GM18508 (cell line): ENCODE results near the gene HPS3.
"Not testable (repeated sequence)": the region's sequence is repeated elsewhere in the genome, so short reads cannot be mapped to it uniquely, and the experiment has no call there.

Experiments
- ATAC-seq: cut with Tn5 transposase; IDR thresholded peaks from one replicate; pipeline ENCODE4 v1.9.1; 2021; ENCODE audit warnings: moderate number of reproducible peaks; ENCODE audit not compliant: insufficient read depth, unreplicated experiment

Gene HPS3, protein sequence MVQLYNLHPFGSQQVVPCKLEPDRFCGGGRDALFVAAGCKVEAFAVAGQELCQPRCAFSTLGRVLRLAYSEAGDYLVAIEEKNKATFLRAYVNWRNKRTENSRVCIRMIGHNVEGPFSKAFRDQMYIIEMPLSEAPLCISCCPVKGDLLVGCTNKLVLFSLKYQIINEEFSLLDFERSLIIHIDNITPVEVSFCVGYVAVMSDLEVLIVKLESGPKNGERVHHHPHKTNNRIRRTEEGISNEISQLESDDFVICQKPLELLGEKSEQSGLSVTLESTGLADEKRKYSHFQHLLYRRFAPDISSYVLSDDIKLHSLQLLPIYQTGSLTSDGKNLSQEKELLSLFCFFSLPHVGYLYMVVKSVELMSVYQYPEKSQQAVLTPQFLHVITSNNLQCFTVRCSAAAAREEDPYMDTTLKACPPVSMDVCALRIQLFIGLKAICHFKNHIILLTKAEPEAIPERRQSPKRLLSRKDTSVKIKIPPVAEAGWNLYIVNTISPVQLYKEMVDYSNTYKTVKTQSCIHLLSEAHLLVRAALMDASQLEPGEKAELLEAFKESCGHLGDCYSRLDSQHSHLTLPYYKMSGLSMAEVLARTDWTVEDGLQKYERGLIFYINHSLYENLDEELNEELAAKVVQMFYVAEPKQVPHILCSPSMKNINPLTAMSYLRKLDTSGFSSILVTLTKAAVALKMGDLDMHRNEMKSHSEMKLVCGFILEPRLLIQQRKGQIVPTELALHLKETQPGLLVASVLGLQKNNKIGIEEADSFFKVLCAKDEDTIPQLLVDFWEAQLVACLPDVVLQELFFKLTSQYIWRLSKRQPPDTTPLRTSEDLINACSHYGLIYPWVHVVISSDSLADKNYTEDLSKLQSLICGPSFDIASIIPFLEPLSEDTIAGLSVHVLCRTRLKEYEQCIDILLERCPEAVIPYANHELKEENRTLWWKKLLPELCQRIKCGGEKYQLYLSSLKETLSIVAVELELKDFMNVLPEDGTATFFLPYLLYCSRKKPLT

DNA sequence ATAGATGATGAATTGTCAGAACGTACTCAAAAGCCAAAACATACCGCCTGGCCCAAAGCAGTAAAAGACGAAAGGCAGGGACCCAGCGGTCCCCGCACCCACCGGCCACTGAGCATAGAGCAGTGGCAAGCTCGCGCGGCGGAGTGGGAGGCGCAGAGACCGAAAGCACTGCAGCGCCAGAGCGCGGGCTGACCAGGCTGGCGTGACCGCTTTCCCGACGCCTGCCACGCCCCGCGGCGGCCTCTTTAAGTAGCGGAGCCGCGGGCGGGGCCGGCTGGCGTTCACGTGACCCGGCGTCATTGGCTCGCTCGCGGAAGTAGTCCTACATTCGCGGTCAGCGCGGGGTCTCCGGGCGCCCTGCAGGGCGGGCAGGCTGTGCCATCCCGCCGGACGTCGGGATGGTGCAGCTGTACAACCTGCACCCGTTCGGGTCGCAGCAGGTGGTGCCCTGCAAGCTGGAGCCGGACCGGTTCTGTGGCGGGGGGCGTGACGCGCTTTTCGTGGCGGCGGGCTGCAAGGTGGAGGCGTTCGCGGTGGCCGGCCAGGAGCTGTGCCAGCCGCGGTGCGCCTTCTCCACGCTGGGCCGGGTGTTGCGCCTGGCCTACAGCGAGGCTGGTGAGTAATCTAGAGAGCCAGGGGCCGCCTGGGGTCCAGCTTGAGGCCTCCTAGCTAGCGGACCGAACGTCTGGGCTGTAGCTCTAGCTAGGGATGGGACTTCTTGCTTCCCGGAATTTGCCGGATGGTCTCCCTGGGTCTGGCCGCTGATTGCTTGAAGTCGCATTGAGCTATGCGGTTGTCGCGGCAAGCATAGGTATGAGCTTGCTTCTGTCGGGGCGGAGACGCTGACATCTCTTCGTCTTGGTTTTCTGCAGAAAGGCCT, at the start of gene HPS3:
Gene HPS3 (plus strand): TSS at position 313 of the 880 bp plus-strand sequence. CDS start 86 bp downstream, at position 399.
- peak; percentile 63 for ATAC-seq

GRCh38 chr3:149080011-149080698, 49.3 kb upstream of the HPS3 start:
- ATAC-seq = no peak

DNA sequence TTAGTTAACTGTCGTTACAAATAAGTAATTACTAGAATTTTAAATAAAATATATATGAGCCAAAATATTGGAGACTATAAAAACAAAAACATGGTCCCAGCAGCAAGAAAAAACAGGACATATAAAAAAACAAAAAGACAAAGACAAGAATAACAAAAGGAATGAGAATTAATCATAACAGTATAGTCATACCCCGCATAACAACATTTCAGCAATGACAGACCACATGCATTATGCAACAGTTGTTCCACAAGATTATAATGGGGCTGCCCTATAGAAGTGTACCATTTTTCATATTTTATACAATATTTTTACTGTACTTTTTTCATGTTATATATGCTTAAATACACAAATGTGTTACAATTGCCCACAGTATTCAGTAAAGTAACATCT, 48.7 kb upstream of the HPS3 start:
- ATAC-seq = no peak

GRCh38 chr3:149081772-149082171, 47.7 kb upstream of the HPS3 start:
- ATAC-seq = no peak

- no peak for ATAC-seq
Measured at GRCh38 chr3:149085828-149086231, 43.6 kb upstream of the HPS3 start.

- peak; percentile 98 for ATAC-seq
Measured at GRCh38 chr3:149086232-149086988, 43.0 kb upstream of the HPS3 start, which contains the start of gene HLTF. Gene HLTF, minus strand, starts transcription at chr3:149086533. Its CDS starts 197 bp downstream, at chr3:149086336.

GRCh38 chr3:149087208-149087607, 42.2 kb upstream of the HPS3 start:
- ATAC-seq = no peak

DNA sequence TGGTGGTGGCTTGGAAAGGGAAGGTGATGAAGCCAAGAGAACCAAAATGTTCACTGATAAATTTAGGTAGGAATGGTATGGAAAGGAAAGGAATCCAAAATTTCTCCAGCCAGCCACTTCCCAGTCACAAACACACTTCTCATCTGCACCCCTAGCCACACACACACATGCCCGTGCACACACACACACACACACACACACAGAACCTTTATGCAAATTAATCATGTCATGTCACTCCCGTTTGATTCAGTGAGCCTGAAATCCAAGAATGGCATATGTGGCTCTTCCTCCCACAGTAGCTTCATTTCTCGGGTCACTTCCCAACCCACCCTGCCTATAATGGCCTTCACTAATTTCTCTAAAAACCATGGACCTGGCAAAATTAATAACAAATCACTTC, 40.0 kb upstream of the HPS3 start:
- no peak for ATAC-seq

GRCh38 chr3:149090461-149090860, 39.0 kb upstream of the HPS3 start:
- no peak for ATAC-seq

GRCh38 chr3:149090907-149091306, 38.5 kb upstream of the HPS3 start:
- ATAC-seq = no peak

DNA sequence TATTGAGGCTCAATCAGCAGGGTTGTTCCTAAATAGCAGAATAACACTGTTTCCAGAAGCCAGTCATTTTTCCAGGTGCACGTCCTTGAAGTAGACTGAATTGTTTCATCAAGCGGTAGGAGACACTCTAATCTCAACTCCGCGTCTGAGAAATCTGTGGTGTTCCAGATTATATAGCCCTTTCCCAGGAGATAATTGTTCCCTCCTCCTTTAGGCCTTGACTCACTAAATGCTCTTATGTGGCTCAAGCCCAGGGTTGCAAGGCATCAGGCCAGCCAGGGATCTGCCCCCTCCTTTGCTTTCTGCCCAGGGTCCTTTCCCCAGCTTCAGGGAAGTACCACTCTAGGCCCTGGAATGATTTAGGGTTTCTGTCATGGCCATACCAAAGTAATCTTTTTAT, 37.5 kb upstream of the HPS3 start:
- no peak for ATAC-seq

GRCh38 chr3:149095487-149095886, 34.0 kb upstream of the HPS3 start:
- ATAC-seq = no peak

GRCh38 chr3:149097987-149098386, 31.5 kb upstream of the HPS3 start:
- not testable (repeated sequence) for ATAC-seq

GRCh38 chr3:149101154-149101553, 28.3 kb upstream of the HPS3 start:
- no peak for ATAC-seq

DNA sequence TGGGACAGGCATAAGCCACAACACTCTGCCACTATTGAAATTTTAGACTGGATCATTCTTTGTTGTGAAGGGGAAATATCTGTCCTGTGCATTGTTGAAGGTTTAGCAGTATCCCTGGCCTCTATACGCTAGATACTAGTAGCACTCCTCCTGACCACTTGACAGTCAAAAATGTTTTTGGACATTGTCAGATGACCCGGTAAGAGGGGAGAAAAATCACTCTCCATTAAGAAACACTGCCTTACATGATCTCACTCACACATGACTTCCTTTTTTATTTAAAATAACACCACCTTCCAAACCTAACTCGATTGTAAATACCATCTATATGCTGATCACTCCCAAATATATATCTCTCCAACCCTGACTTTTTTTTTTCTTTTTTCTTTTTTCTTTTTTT, 27.8 kb upstream of the HPS3 start:
- ATAC-seq = no peak

- ATAC-seq = no peak
Measured at GRCh38 chr3:149104484-149104883, 25.0 kb upstream of the HPS3 start.

DNA sequence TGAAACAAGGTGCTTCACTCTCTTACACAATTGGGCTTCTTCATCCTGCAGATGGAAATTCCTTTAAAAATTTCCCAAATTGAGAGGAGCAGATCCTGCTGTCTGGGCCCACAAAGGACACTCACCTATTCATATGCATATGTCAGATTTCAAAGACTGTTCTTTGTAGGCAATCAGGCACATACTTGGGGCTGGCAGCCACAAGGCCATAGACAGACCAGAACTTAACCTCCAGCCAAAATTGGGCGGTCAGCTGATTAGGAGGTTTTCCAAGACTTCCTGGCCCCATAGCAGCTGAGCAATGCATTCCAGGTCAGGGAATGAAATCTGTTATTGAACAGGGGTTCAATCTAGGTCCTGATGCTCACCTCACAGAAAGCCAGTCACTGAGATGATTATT, 15.0 kb upstream of the HPS3 start:
- no peak for ATAC-seq

- ATAC-seq = no peak
Measured at GRCh38 chr3:149115114-149115513, 14.3 kb upstream of the HPS3 start.

DNA sequence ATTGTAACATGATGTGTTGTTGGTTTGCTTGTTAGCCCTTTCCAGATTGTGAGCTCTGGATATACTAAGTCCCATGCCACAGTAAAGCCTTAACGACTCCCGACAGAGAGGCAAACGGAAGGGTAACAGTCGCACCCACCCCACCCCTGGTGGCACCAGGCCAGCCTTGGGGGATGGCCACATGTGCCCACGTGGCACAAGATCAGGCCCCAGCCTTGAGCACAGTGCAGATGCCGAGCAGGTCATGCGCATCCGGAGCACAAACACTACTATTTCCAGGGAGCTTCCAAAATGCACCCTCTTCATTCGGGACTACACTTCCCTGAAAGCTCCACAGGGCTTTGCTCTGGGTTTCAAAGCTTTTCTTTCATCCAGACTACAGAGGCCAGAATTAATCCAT, 10.7 kb upstream of the HPS3 start:
- no peak for ATAC-seq
